PC-9 (cell line): ENCODE results near the gene CENPA.

Source experiments
- EZH2 ChIP-seq: fragments of 200-600 bp; sonication (generic); IDR thresholded peaks from 2 replicates; pipeline ENCODE4 v1.8.0; 2017; ENCODE audit warnings: antibody characterized with exemption, low read depth
- TF ChIP-seq, protein P1 (sequence below): fragments of 200-600 bp; sonication (generic); conservative IDR thresholded peaks from 2 replicates; pipeline ENCODE4 v1.6.1; 2017; ENCODE audit warnings: mixed run types, antibody characterized with exemption, mild to moderate bottlenecking, moderate library complexity

DNA sequence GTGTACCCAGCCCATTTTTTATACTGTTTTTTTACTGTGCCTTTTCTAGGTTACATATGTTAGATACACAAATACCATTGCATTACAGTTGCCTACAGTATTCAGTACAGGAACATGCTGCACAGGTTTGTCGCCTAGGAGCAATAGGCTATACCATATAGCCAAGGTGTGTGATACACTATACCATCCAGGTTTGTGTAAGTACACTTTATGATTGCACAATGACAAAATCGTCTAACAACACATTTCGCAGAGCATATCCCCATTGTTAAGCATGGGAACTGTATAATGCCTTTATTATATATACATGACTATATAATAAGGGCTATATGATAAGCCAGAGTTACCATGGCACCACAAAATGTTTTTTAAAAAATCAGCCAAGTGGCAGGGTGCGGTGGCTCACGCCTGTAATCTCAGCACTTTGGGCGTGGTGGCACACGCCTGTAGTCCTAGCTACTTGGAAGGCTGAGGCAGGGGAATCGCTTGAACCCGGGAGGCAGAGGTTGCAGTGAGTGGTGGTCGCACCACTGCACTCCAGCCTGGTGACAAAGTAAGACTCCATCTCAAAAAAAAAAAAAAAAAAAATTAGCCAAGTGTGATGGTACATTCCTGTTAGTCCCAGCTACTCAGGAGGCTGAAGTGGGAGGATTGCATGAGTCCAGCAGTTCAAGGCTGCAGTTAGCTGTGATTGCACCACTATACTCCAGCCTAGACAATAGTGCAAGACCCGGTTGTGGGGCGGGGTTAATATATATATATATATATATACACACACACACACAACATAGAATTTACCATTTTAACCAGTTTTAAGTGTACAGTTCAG is 2.8 kb upstream of the CENPA start:
- TF ChIP-seq, protein P1, sequence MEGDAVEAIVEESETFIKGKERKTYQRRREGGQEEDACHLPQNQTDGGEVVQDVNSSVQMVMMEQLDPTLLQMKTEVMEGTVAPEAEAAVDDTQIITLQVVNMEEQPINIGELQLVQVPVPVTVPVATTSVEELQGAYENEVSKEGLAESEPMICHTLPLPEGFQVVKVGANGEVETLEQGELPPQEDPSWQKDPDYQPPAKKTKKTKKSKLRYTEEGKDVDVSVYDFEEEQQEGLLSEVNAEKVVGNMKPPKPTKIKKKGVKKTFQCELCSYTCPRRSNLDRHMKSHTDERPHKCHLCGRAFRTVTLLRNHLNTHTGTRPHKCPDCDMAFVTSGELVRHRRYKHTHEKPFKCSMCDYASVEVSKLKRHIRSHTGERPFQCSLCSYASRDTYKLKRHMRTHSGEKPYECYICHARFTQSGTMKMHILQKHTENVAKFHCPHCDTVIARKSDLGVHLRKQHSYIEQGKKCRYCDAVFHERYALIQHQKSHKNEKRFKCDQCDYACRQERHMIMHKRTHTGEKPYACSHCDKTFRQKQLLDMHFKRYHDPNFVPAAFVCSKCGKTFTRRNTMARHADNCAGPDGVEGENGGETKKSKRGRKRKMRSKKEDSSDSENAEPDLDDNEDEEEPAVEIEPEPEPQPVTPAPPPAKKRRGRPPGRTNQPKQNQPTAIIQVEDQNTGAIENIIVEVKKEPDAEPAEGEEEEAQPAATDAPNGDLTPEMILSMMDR = no peak
- TF ChIP-seq EZH2 = no peak
